Peyer's patch (tissue), 4 donors: ENCODE results near the gene CDKL5.

Source experiments
- CTCF ChIP-seq, 6 experiments: fragments of 450-650 bp in 4 of 6; fragments of 200-600 bp in 2 of 6; sonication (generic) in 1 of 6; IDR thresholded peaks; one replicate each; pipeline ENCODE4 v1.5.1; 2017 to 2019; ENCODE audit warnings: antibody characterized with exemption in 6 of 6, mild to moderate bottlenecking in 3 of 6, moderate library complexity in 1 of 6
- POLR2A ChIP-seq, 2 donors: fragments of 450-650 bp; IDR thresholded peaks; one replicate each; pipeline ENCODE4 v1.5.1; 2017; ENCODE audit warnings: antibody characterized with exemption in 2 of 2, mild to moderate bottlenecking in 2 of 2, moderate library complexity in 2 of 2

GRCh38 chrX:18557879-18558278, 132.5 kb downstream of the CDKL5 start:
- TF ChIP-seq CTCF (IDR thresholded peaks at IDR 0.05) (no peak), POLR2A (IDR thresholded peaks at IDR 0.05) (no peak)
